Activated T-cell treated with anti-CD3 and anti-CD28 coated beads for 24 hours (primary cell): ENCODE measurements around the gene MVB12B.

Experiments used
- DNase-seq: peaks from one replicate; pipeline ENCODE4 v3.0.0-alpha.2; 2020; ENCODE audit warnings: low read depth

MVB12B gene

GRCh38 chr9:126386776-126387175 lies 60.1 kb downstream of the MVB12B start:
- no peak for DNase-seq

GRCh38 chr9:126388964-126389708 lies 62.5 kb downstream of the MVB12B start:
- DNase-seq = no peak

- DNase-seq = no peak
These were observed 63.4 kb downstream of the MVB12B start for GRCh38 chr9:126389992-126390391.

GRCh38 chr9:126390923-126391322 lies 64.3 kb downstream of the MVB12B start:
- no peak for DNase-seq

DNA sequence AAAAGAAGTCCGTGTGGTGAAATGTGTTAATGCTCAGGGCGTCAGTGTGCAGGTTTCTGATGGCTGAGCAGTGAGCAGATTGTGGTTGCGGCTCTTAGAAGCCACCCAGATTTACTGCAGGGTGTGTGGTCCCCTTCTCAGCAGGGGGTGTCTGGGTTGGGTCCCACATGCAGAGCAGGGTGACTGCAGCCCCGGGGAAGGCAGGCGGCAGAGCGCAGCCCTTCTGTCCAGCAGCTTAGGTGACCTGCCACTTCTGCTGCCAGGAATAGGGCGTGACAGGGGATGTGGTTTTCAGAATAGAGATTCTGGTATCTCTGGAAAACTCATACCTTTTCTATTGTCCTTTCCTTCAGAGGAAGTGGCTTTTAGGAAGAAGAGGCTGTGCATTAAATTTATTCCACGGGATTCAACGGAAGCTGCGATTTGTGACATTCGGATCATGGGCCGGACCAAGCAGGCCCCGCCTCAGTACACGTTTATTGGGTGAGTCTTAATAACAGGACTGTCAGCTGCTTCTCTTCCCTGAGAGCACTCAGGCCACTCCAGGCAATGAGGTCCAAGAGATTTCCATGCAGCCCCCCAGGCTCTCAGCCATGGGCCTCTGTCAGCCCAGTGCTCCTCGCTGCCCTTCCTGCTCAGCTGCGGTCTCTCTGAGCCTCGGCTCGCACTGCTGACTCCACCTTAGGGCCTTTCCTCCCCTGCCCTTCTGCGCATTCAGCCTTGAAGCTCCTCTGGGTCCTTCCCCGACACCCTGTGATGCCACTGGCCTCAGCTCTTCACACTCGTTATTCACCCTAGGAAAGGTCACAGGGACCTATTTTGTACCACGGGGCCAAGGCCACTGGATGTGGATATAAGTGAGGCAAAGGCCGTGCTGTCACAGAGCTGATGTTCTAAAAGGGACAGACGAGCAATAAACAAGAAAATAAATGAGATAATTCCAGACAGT lies 65.4 kb downstream of the MVB12B start:
- DNase-seq = no peak

GRCh38 chr9:126392662-126393371 lies 66.2 kb downstream of the MVB12B start:
- DNase-seq = no peak

- DNase-seq = no peak
These were observed 67.2 kb downstream of the MVB12B start for GRCh38 chr9:126393876-126394275.

DNA sequence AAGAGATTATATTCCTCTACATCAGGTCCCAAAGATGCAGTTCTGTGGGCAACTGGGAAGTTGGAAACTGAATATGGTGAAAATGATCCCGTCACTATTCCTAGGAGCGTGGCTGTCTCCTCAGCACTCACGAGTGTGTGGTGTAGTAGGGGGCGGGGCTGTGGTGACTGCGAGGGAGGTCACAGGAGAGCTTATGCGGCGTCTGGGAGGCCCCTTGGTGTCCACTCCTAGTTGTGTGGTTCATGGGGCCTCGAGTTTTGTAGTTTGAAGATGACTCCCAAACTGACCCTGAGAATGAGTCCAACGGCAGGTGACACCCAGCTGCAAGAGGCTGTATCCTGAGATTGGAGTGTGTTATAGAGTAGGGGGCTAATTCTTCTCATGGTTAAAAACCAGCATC lies 68.2 kb downstream of the MVB12B start:
- no peak for DNase-seq

GRCh38 chr9:126395439-126396212 lies 69.0 kb downstream of the MVB12B start:
- DNase-seq = no peak

GRCh38 chr9:126397056-126397455 lies 70.4 kb downstream of the MVB12B start:
- DNase-seq = peak; percentile 49

DNA sequence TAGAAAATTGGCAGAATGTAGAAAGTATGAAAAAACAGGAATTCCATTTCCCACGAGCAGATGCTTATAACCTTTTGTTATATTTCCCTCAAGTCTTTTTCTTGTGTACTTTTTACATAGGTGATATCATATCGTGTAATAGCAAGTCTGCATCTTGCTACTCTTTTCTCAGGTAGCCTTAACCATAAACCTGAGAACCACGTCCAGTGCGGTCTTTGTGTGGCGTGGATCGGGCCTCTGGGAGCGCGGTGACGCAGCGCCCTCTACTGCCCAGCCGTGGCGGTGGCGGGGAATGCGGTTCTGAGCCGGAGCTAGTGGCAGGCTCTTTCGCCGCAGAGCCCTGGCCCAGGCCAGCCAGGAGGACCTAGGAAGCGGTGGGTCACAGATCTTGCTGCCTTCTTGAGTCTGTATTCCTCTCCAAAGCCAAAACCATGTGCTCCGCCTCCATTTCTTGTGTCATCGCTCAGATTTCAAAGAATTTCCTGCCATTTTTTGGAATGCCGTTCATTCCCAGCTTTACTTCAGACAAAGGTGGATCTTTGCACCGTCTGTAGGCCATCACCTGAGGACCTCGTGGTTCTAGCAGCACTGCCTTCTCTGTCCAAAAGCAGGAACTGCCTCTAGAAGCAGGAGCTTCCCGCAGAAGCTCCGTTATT lies 71.9 kb downstream of the MVB12B start:
- DNase-seq = peak; percentile 64

DNA sequence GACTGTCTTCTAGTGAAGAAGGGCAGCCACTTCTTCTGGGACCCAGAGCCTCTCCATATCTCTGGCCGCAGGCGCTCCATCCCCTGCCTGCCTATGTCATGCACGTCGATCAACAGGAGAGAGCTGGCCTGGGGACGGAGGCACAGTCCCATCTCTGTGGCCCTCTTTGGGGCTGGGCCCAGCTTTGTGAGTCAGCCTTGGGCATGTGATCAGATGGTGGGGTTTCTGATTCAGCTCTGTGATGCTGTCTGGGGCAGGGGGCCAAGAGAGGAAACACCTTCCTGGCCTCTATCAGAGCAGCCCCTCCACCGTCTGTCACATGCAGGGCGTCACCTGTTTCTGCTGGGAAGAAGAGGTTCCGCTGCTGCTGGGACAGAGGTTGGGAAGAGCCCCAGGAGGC lies 72.6 kb downstream of the MVB12B start:
- no peak for DNase-seq

GRCh38 chr9:126399789-126400188 lies 73.2 kb downstream of the MVB12B start:
- no peak for DNase-seq

GRCh38 chr9:126400571-126400970 lies 73.9 kb downstream of the MVB12B start:
- no peak for DNase-seq

- DNase-seq = no peak
These were observed 74.5 kb downstream of the MVB12B start for GRCh38 chr9:126401107-126401506.

GRCh38 chr9:126401581-126401980 lies 75.0 kb downstream of the MVB12B start:
- no peak for DNase-seq

DNA sequence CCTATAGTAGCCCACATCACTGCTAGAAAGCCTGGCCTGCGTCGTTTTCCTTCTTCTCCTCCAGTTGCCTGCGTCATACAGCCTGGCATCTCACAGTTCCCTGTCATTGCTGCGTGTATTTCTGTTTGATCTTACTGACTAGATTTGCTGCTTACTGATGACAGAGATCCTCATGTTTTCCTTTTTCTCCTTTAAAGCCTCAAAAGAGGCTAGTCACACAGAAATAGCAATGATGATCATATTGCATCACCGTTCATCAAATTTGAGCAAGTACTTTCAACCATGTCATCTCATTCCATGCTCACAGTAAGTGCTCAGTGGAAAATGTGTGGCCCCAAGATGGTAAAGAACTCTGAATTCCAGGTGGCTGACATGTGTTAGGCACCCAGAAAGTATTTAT lies 76.8 kb downstream of the MVB12B start:
- no peak for DNase-seq

DNA sequence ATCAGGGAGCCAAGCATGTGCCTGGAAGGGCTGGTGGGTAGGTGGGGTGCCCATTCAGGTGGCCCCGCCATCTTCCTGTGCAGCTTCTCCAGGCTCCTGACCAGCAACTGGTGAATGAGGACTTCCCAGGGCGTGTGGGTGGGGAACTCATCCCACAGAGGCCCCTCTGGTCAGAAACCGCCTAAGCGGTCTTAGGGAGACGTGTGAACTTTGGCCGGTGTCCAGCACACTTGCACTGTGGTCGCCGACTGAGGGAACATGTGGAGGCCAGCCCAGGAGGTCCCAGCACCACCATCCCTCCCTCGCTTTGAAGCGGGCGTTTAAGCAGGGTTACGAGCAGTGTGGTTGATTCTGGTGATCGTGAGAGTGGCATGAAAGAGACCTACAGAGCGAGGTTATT lies 77.8 kb downstream of the MVB12B start:
- no peak for DNase-seq

DNA sequence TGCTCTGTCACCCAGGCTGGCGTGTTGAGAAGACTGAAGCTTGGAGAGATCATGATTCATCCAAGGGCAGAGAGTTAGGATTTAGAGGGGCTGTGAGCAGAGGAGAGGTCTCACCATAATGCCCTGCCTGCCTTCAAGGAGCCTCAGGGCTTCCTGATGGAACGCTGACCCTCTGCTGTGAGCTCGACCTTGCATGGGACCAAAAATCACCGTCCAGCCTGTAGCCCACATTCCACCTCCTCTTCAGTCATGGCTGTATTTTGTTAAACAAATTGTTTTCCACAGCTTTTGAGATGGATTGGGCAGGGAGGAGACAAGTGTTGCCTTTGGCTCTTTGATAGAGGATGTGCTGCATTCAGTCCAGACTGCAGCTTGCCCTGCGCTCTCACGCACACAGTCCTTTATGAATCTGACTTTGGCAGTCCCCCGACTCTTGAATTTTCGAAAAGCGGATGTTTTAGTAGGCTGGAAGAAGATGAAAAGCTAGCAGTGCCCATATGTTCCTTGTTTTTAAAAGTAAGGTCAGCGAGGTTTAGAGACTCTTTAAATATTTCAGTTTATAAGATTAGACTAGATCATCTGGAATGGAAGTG lies 79.5 kb downstream of the MVB12B start:
- no peak for DNase-seq

- DNase-seq = no peak
These were observed 80.7 kb downstream of the MVB12B start for GRCh38 chr9:126407114-126407870.
